WTC11 (cell line): Measurements from ENCODE around the gene ST6GALNAC6. TPM values are rescaled to one million over a fixed set of nuclear protein-coding genes. Genes with fewer than 3 reads are reported as not detected.

ENCODE experiments used
- ATAC-seq: fragments of 200-7000 bp; cut with Tn5 transposase; 2 replicates; pipeline ENCODE4 v1.10.0; 2021; ENCODE audit warnings: mild to moderate bottlenecking, moderate library complexity
- CTCF ChIA-PET: fragments of 300-600 bp; sonication (Branson Sonifier 250); formaldehyde crosslinking; loops from one replicate; lab custom pipeline; 2021; ENCODE audit warnings: antibody characterized with exemption; lab: Charles Lee
- POLR2A ChIA-PET: fragments of 350-600 bp; sonication (Branson Sonifier 250); formaldehyde crosslinking; loops from one replicate; lab custom pipeline; 2021; ENCODE audit warnings: antibody characterized with exemption; lab: Charles Lee
- DNase-seq: peaks from one replicate; pipeline ENCODE4 v3.0.0; 2021; ENCODE audit warnings: low spot score
- H3K27ac Mint-ChIP-seq: 2 replicates; pipeline ENCODE4 v1.8.0; 2021; ENCODE audit warnings: mixed read lengths
- H3K27me3 Mint-ChIP-seq: 2 replicates; pipeline ENCODE4 v1.8.0; 2021; ENCODE audit warnings: low read depth, mild to moderate bottlenecking, moderate library complexity, mixed read lengths
- H3K36me3 Mint-ChIP-seq: 2 replicates; pipeline ENCODE4 v1.8.0; 2021; ENCODE audit warnings: mixed read lengths
- H3K4me1 Mint-ChIP-seq: 2 replicates; pipeline ENCODE4 v1.8.0; 2022; ENCODE audit warnings: mixed read lengths
- H3K4me3 Mint-ChIP-seq: 2 replicates; pipeline ENCODE4 v1.8.0; 2021; ENCODE audit warnings: mild to moderate bottlenecking, moderate library complexity, mixed read lengths
- H3K9me3 Mint-ChIP-seq: 2 replicates; pipeline ENCODE4 v1.8.0; 2021; ENCODE audit warnings: mixed read lengths
- CBFB ChIP-seq: sonication (generic); formaldehyde crosslinking; IDR thresholded peaks from 2 replicates; pipeline ENCODE4 v1.8.1; 2022; ENCODE audit warnings: mild to moderate bottlenecking, low read depth, missing genetic modification reagents
- JUN ChIP-seq: sonication (generic); formaldehyde crosslinking; IDR thresholded peaks from 2 replicates; pipeline ENCODE4 v1.8.0; 2023; ENCODE audit warnings: mild to moderate bottlenecking, missing genetic modification reagents
- MXD4 ChIP-seq: fragments of 250-450 bp; sonication (Bioruptor Pico); IDR thresholded peaks from 2 replicates; pipeline ENCODE4 v1.8.0; 2021; ENCODE audit warnings: mild to moderate bottlenecking, moderate library complexity, borderline replicate concordance
- MYBL2 ChIP-seq: sonication (generic); formaldehyde crosslinking; IDR thresholded peaks from 2 replicates; pipeline ENCODE4 v1.8.1; 2023; ENCODE audit warnings: mild to moderate bottlenecking, moderate library complexity, missing genetic modification reagents
- ZNF232 ChIP-seq: sonication (generic); formaldehyde crosslinking; IDR thresholded peaks from 2 replicates; pipeline ENCODE4 v1.8.0; 2022; ENCODE audit warnings: mild to moderate bottlenecking, missing genetic modification reagents
- ZNF396 ChIP-seq: fragments of 250-450 bp; sonication (Bioruptor Pico); IDR thresholded peaks from 2 replicates; pipeline ENCODE4 v1.8.0; 2021; ENCODE audit warnings: mild to moderate bottlenecking, moderate library complexity, borderline replicate concordance
- total RNA-seq: library from RNA; stranded (reverse); gene quantifications from 3 replicates; pipeline ENCODE4 v1.2.3, GENCODE V29; 2021
- TF ChIP-seq, protein P1 (sequence below): sonication (generic); formaldehyde crosslinking; IDR thresholded peaks from 2 replicates; pipeline ENCODE4 v1.8.0; 2022; ENCODE audit warnings: mild to moderate bottlenecking, missing genetic modification reagents
- TF ChIP-seq, protein P2 (sequence below): fragments of 250-450 bp; sonication (Bioruptor Pico); IDR thresholded peaks from 2 replicates; pipeline ENCODE4 v1.9.0; 2021; ENCODE audit warnings: mild to moderate bottlenecking, borderline replicate concordance
- TF ChIP-seq, protein P3 (sequence below): sonication (generic); formaldehyde crosslinking; IDR thresholded peaks from 2 replicates; pipeline ENCODE4 v1.8.0; 2022; ENCODE audit warnings: mild to moderate bottlenecking, missing genetic modification reagents
- TF ChIP-seq, protein P4 (sequence below): sonication (generic); formaldehyde crosslinking; IDR thresholded peaks from 2 replicates; pipeline ENCODE4 v1.8.1; 2022; ENCODE audit warnings: mild to moderate bottlenecking, moderate library complexity, missing genetic modification reagents

Gene ST6GALNAC6
- total RNA-seq, 1 experiment from 2014 or later = 47.5 TPM

DNA sequence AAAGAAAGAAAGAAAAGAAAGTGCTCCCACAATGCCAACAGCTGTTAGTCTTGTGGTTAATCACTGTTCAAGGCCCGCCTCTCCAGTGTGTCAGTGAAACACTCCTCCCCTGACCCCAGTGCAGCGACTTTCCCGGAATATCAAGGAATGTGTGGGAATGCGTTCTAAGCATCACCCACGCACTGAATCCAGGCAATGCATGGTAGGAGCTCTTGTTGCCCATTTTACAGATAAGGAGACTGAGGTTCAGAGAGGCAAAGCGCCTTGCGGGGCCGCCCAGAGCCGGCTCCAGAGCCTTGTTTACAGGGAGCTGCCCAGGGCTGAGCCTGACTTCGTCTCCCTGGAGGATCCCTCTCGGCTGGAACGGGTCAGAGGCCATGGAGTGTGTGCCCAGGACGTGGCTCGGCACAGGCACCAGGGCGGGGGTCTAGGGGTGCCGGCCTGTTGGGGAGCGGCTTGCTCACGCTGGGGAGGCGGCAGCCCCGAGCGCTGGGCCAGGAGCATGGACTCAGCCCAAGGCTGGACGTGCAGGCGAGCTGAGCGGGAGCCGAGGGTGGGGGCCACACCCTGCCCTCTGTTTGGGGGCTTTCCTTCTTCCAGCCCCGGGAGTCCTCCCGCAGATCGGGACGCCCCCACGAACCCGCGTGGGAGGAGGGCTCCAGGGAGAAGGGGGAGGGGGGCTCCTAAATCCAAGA is 823 bp downstream of the ST6GALNAC6 start (continued):
- TF ChIP-seq, protein P1, sequence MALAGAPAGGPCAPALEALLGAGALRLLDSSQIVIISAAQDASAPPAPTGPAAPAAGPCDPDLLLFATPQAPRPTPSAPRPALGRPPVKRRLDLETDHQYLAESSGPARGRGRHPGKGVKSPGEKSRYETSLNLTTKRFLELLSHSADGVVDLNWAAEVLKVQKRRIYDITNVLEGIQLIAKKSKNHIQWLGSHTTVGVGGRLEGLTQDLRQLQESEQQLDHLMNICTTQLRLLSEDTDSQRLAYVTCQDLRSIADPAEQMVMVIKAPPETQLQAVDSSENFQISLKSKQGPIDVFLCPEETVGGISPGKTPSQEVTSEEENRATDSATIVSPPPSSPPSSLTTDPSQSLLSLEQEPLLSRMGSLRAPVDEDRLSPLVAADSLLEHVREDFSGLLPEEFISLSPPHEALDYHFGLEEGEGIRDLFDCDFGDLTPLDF (CRISPR knock-in tag) = no peak
- TF ChIP-seq, protein P2, sequence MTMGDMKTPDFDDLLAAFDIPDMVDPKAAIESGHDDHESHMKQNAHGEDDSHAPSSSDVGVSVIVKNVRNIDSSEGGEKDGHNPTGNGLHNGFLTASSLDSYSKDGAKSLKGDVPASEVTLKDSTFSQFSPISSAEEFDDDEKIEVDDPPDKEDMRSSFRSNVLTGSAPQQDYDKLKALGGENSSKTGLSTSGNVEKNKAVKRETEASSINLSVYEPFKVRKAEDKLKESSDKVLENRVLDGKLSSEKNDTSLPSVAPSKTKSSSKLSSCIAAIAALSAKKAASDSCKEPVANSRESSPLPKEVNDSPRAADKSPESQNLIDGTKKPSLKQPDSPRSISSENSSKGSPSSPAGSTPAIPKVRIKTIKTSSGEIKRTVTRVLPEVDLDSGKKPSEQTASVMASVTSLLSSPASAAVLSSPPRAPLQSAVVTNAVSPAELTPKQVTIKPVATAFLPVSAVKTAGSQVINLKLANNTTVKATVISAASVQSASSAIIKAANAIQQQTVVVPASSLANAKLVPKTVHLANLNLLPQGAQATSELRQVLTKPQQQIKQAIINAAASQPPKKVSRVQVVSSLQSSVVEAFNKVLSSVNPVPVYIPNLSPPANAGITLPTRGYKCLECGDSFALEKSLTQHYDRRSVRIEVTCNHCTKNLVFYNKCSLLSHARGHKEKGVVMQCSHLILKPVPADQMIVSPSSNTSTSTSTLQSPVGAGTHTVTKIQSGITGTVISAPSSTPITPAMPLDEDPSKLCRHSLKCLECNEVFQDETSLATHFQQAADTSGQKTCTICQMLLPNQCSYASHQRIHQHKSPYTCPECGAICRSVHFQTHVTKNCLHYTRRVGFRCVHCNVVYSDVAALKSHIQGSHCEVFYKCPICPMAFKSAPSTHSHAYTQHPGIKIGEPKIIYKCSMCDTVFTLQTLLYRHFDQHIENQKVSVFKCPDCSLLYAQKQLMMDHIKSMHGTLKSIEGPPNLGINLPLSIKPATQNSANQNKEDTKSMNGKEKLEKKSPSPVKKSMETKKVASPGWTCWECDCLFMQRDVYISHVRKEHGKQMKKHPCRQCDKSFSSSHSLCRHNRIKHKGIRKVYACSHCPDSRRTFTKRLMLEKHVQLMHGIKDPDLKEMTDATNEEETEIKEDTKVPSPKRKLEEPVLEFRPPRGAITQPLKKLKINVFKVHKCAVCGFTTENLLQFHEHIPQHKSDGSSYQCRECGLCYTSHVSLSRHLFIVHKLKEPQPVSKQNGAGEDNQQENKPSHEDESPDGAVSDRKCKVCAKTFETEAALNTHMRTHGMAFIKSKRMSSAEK (CRISPR knock-in tag) = no peak
- TF ChIP-seq, protein P3, sequence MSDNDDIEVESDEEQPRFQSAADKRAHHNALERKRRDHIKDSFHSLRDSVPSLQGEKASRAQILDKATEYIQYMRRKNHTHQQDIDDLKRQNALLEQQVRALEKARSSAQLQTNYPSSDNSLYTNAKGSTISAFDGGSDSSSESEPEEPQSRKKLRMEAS (CRISPR knock-in tag) = peak; percentile 49; the same call in 1 of the 2 replicates
- TF ChIP-seq CBFB (CRISPR knock-in tag) = no peak

DNA sequence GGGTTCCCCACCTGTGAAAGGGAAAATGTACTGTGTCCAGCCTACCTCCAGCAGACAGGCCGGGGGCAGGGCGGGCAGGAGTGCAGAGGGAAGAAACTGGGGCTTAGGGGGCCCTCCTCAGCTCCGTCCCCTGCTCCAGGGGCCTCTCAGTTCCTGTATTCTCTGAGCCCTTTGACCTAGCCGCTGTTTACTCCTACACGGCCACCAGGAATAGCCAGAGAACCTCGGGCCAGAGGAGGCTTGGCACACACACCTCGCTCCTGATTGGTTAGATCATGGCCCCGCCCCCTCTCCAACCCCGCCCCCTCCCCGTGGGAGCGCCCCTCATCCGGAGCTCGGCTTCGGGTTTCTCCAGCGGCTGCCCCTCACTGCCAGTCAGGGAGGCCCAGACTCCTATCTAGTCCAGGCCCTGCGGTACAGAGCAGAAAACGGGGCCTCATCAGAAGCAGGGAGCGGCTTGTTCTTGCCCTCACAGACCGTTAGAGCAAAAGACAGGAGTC is 2.2 kb downstream of the ST6GALNAC6 start:
- ChIA-PET POLR2A (interaction anchor here (0.5 to 1.7 kb wide), 5 partner anchors 12 to 104 kb away, joined by 3 to 8 read pairs (median 4); partner anchors contain the start of genes PIP5KL1 and ST6GALNAC4), CTCF (interaction anchor here (0.5 to 1.7 kb wide), 16 partner anchors 13 to 1729 kb away, joined by 3 to 33 read pairs (median 4); partner anchors contain the start of genes ST6GALNAC4 and TOR2A)
- Mint-ChIP-seq H3K36me3 (peaks cover 41% of the 10 kb centered on the region), H3K27ac (peak overlapping the region; percentile 57; the same call in 1 of the 2 replicates), H3K4me1 (peaks cover 22% of the 10 kb centered on the region), H3K4me3 (peak overlapping the region; percentile 87), H3K27me3 (no peaks in the 10 kb centered on the region; the same call in 1 of the 2 replicates), H3K9me3 (peaks cover 6% of the 10 kb centered on the region; the same call in 1 of the 2 replicates)
- DNase-seq = peak; percentile 88
- ATAC-seq = peak; percentile 89
- no peak for TF ChIP-seq JUN (CRISPR knock-in tag)

DNA sequence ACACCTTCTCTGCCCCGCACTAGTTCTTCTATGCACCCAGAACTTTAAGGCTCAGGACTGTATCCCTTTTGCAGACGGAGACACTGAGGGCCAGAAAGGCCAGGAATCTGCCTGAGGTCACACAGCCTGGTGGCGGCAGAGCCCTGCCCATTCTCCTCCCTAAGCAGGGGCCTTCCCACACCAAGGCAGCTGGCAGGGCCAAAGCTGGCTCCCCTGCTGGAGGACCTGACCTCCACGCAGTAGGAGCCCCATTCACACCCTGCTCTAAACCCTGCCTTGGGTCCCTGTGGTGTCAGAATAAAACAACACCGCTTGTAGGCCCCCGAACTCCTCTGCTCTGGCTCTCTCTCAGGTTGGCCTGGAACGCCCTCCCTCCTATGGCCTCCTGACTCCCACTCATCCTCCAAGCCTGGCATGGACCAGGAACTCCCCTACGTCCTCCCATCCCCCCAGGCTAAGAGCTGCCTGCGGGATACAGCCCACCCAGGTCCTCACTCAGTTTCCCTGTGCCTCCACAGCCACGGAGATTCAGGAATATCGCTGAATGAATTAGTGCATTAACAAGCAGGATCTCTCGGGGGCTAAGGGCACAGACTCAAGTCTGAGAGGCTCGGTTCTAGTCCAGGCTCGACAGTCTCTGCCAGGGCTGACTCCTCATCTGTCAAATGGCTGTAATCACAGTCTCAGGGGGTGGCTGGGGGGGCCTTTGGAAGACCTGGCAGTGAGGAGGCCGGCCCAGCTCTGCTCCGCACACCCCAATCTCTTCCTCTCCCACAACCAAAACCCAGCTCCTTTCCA is 2.8 kb downstream of the ST6GALNAC6 start:
- peaks cover 21% of the 10 kb centered on the region for H3K4me1 Mint-ChIP-seq
- CTCF ChIA-PET = interaction anchor here (0.6 to 1.7 kb wide), 13 partner anchors 14 to 287 kb away, joined by 3 to 33 read pairs (median 4); partner anchors contain the start of genes ST6GALNAC4 and TOR2A
- no peaks in the 10 kb centered on the region; the same call in 1 of the 2 replicates for H3K27me3 Mint-ChIP-seq
- H3K9me3 Mint-ChIP-seq = peaks cover 6% of the 10 kb centered on the region; the same call in 1 of the 2 replicates
- ATAC-seq (no peak), DNase-seq (no peak)
- peak overlapping the region; percentile 12 for H3K4me3 Mint-ChIP-seq
- peaks cover 44% of the 10 kb centered on the region for H3K36me3 Mint-ChIP-seq
- TF ChIP-seq MXD4 (CRISPR knock-in tag) (no peak), ZNF396 (no peak), MYBL2 (CRISPR knock-in tag) (no peak), ZNF232 (no peak)
- TF ChIP-seq, protein P4, sequence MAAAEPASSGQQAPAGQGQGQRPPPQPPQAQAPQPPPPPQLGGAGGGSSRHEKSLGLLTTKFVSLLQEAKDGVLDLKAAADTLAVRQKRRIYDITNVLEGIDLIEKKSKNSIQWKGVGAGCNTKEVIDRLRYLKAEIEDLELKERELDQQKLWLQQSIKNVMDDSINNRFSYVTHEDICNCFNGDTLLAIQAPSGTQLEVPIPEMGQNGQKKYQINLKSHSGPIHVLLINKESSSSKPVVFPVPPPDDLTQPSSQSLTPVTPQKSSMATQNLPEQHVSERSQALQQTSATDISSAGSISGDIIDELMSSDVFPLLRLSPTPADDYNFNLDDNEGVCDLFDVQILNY = no peak
- POLR2A ChIA-PET = interaction anchor here (0.9 to 1.7 kb wide), 4 partner anchors 11 to 103 kb away, joined by 3 to 8 read pairs (median 4); partner anchors contain the start of genes PIP5KL1 and ST6GALNAC4
- peak overlapping the region; percentile 57; the same call in 1 of the 2 replicates for H3K27ac Mint-ChIP-seq
